Naive thymus-derived CD8-positive, alpha-beta T cell (primary cell): ENCODE results near the gene CARS2. TPM values are rescaled to one million over a fixed set of nuclear protein-coding genes. Genes with fewer than 3 reads are reported as not detected.
"Not testable (repeated sequence)": the region's sequence is repeated elsewhere in the genome, so short reads cannot be mapped to it uniquely, and the experiment has no call there.

Experiments
- ATAC-seq, 2 donors: fragments of 150-1000 bp; cut with Tn5 transposase in 1 of 2; sonication (Bioruptor Pico), chemical (Tn5 transposase) in 1 of 2; 1 replicate in 1 of 2; 2 replicates in 1 of 2; pipeline ENCODE4 v1.10.0; 2021; ENCODE audit warnings: mild to moderate bottlenecking in 2 of 2, moderate library complexity in 2 of 2
- POLR2A ChIA-PET: fragments of 350-600 bp; sonication (Branson Sonifier 250); formaldehyde crosslinking; loops from one replicate; lab custom pipeline; 2021; ENCODE audit warnings: antibody characterized with exemption; lab: Charles Lee
- DNase-seq, 10 donors: peaks; one replicate each; pipeline versions ENCODE4 v3.0.0 to v3.0.0-alpha.2; 2020 to 2022
- H3K27ac Mint-ChIP-seq, 10 donors: one replicate each; pipeline ENCODE4 v1.8.0; 2020 to 2022; ENCODE audit warnings: mild to moderate bottlenecking in 10 of 10, mixed read lengths in 10 of 10, moderate library complexity in 4 of 10, inconsistent platforms in 1 of 10
- H3K27me3 Mint-ChIP-seq, 5 donors: one replicate each; pipeline ENCODE4 v1.8.0; 2021 to 2022; ENCODE audit warnings: mixed read lengths in 5 of 5
- H3K36me3 Mint-ChIP-seq, 3 donors: one replicate each; pipeline ENCODE4 v1.8.0; 2020 to 2022; ENCODE audit warnings: mixed read lengths in 3 of 3, mild to moderate bottlenecking in 2 of 3, inconsistent platforms in 1 of 3
- H3K4me1 Mint-ChIP-seq, 4 donors: one replicate each; pipeline ENCODE4 v1.8.0; 2021 to 2022; ENCODE audit warnings: mixed read lengths in 4 of 4
- H3K4me3 Mint-ChIP-seq, 10 donors: one replicate each; pipeline ENCODE4 v1.8.0; 2020 to 2022; ENCODE audit warnings: mild to moderate bottlenecking in 10 of 10, mixed read lengths in 10 of 10, moderate library complexity in 6 of 10, inconsistent platforms in 1 of 10
- H3K9me3 Mint-ChIP-seq, 9 donors: one replicate each; pipeline ENCODE4 v1.8.0; 2020 to 2022; ENCODE audit warnings: mixed read lengths in 9 of 9, mild to moderate bottlenecking in 3 of 9, inconsistent platforms in 1 of 9, moderate library complexity in 1 of 9
- polyA plus RNA-seq, 3 donors: library from polyadenylated mRNA; unstranded; fragments of 300-500 nt; fragmentation: Illumina TruSeq; gene quantifications; one replicate each; pipeline ENCODE4 v1.2.3, GENCODE V29; 2021
- total RNA-seq, 8 experiments: library from RNA in 2 of 8; stranded (reverse) in 2 of 8; gene quantifications; one replicate each; pipeline ENCODE4 v1.2.3 and lab custom pipeline; 2021 to 2026

Gene CARS2
- total and polyA plus RNA-seq, 5 experiments from 2014 or later = 35.9 to 124 (median 47.1) TPM

DNA sequence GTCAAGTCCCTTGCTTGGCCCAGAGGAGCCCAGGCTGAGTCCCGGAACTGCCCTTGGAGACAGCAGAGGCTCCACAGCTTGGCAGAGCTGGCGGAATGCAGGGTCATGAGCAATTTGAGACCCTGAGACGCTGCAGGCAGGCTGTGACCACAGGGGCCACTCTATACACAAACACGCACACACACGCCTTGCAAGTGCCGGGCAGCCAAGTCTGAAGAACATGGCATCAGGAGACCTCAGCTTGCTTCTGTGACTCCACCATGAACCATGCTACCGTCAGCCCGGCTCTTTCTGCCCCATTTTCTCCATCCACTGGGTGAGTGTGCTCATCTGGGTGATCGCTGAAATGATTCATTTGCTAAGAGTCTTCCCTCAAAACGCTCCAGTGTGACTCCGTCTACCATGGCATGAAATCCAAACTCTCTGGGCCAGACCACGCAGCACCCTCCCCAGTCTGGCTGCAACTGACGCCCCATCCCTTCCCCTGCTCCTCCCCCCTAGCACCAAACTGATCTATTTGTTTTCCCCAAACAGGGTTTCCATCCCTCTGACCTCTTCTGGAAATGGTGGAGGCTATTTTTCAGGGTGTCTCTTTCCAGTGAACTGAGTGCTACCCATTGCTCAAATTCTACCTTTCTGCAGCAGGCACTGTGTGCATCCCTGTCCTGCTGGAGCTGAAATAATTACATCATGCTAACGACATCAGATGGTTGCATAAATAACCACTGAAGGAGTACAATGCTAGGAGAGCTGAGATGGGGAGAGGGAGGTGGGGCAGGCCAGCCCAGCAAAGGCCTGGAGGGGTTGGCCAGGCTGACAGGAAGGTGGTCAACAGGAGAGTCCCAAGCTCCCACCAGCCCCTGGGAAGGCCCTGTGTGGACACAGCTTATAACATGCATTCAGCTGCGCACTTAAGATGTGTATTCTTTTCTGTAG is 3.1 kb downstream of the CARS2 start:
- no peak for DNase-seq
- H3K4me3 Mint-ChIP-seq = peak overlapping the region in 6 of 10 donors; percentile 10 to 67 (median 48)
- no peaks in the 10 kb centered on the region for H3K27me3 Mint-ChIP-seq
- peak overlapping the region in 1 of 10 donors; percentile 52 for H3K27ac Mint-ChIP-seq
- no peak for ATAC-seq
- peaks cover 0 to 52% (median 3%) of the 10 kb centered on the region in 3 donors for H3K36me3 Mint-ChIP-seq
- POLR2A ChIA-PET = interaction anchor here (1.0 to 5.5 kb wide), 3 partner anchors 9 to 87 kb away, joined by 3 to 63 read pairs (median 12); partner anchors contain the start of genes ING1 and NAXD
- H3K4me1 Mint-ChIP-seq = peaks cover 21 to 66% (median 55%) of the 10 kb centered on the region in 4 donors
- no peaks in the 10 kb centered on the region for H3K9me3 Mint-ChIP-seq

DNA sequence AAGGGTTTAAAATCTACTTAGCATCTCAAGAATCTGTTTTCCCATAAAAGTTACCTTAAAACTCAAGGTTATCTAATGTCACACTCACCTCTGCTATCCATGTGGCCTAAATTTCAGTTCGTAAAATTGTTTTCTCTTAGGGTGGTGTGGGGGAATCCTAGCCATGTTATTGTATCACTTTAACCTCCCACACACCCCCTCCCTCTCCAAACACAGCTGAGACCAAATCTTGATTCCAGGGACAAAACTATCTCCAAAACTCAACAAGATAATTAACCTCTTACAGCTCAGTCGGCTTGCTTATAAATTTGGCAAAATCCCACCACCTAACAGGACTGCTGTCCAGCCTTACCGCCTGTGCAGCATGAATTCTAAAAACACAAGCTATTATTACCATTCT is 3.8 kb downstream of the CARS2 start:
- Mint-ChIP-seq H3K27ac (peak overlapping the region in 4 of 10 donors; percentile 9 to 82 (median 70)), H3K36me3 (peaks cover 0 to 60% (median 7%) of the 10 kb centered on the region in 3 donors), H3K9me3 (no peaks in the 10 kb centered on the region), H3K27me3 (no peaks in the 10 kb centered on the region), H3K4me3 (peak overlapping the region in 3 of 10 donors; percentile 7 to 54 (median 43)), H3K4me1 (peaks cover 21 to 70% (median 58%) of the 10 kb centered on the region in 4 donors)
- ATAC-seq (no peak), DNase-seq (no peak)
- POLR2A ChIA-PET = interaction anchor here (1.0 to 5.5 kb wide), 3 partner anchors 10 to 87 kb away, joined by 3 to 63 read pairs (median 12); partner anchors contain the start of genes ING1 and NAXD

GRCh38 chr13:110701061-110701460 is 4.9 kb downstream of the CARS2 start:
- Mint-ChIP-seq H3K36me3 (peaks cover 0 to 70% (median 8%) of the 10 kb centered on the region in 3 donors), H3K27ac (peak overlapping the region in 1 of 10 donors; percentile 37), H3K4me1 (peaks cover 19 to 68% (median 56%) of the 10 kb centered on the region in 4 donors)
- not testable (repeated sequence) for DNase-seq, H3K27me3 Mint-ChIP-seq, H3K9me3 Mint-ChIP-seq, H3K4me3 Mint-ChIP-seq, ATAC-seq
- POLR2A ChIA-PET = interaction anchor here (3.4 kb wide), 1 partner anchor 11 kb away, joined by 12 read pairs; no protein-coding TSS in a partner anchor

GRCh38 chr13:110700641-110701040 is 5.3 kb downstream of the CARS2 start:
- POLR2A ChIA-PET = no interaction called here
- Mint-ChIP-seq H3K27me3 (no peaks in the 10 kb centered on the region), H3K4me3 (no peak overlapping the region), H3K36me3 (peaks cover 0 to 74% (median 8%) of the 10 kb centered on the region in 3 donors), H3K27ac (no peak overlapping the region), H3K9me3 (no peaks in the 10 kb centered on the region), H3K4me1 (peaks cover 19 to 71% (median 56%) of the 10 kb centered on the region in 4 donors)
- DNase-seq (no peak), ATAC-seq (no peak)

DNA sequence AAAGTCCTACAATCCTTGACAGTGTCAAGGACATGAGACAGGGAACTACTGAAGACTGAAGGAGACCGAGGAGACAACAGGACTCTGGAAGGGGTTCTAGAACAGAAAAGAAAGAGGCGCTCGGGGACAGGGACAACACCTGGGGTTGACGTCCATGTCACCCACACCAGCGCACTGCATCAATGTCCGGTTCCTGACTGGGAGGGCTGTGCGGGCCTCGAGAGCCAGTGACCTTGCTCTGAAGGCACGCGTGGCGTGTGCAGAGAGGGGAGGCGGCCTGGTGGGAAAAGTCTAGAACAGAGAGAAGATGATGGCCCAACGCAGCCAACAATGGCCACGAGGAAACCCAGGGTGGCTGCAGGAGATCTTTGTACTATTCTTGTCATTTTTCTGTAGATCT is 5.7 kb downstream of the CARS2 start:
- H3K36me3 Mint-ChIP-seq = peaks cover 0 to 76% (median 8%) of the 10 kb centered on the region in 3 donors
- peaks cover 19 to 70% (median 54%) of the 10 kb centered on the region in 4 donors for H3K4me1 Mint-ChIP-seq
- POLR2A ChIA-PET = no interaction called here
- no peaks in the 10 kb centered on the region for H3K9me3 Mint-ChIP-seq
- ATAC-seq (no peak), DNase-seq (no peak)
- H3K27ac Mint-ChIP-seq = peak overlapping the region in 1 of 10 donors; percentile 34
- H3K27me3 Mint-ChIP-seq = no peaks in the 10 kb centered on the region
- H3K4me3 Mint-ChIP-seq = no peak overlapping the region

DNA sequence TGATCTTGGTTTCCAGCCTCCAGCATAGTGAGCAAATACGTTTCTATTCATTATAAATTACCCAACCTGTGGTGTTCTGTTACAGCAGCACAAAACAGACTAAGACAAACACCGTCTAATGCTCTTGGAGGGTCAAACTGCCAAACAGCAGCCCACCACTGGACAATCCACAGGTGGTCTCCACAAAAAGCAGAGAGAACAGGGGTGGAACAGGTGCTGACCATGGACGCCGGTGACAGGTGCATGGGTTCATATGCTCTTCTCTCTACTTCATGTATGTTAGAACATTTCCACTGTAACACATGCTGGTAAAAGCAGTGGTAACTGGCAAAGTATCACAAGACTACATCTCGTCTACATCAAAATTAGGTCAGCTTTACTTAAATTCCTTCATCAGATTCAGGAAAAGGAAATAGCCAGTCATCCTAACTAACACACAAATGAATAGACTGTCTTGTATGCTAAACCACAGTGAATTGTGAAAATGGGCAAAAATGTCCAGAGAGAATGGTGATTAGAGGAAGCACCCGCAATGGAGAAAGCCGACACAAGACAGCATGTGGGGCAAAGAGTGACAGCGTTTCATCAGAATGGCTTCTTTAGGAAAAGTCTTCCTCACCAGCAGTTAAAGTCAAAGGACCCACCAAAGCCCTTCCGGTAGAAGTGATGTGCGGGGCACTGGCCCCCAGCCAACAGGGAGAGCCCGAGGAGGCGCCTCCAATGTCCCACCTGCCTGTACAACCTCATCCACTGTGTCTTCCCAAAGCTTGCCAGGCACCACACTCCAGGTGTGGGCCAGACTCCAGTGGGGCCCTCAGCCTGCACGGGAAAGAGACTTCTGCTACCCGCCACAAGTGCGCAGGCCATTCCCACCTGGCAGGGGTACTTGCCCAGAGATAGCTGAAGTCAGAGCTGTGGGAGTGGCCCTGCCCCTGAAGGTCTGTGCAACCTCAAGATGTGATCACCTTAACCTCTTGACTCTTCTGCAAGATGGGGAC is 6.5 kb downstream of the CARS2 start:
- peaks cover 0 to 80% (median 8%) of the 10 kb centered on the region in 3 donors for H3K36me3 Mint-ChIP-seq
- no peak for DNase-seq
- ATAC-seq = no peak
- no peak overlapping the region for H3K4me3 Mint-ChIP-seq
- no peaks in the 10 kb centered on the region for H3K9me3 Mint-ChIP-seq
- H3K4me1 Mint-ChIP-seq = peaks cover 19 to 64% (median 51%) of the 10 kb centered on the region in 4 donors
- peak overlapping the region in 1 of 10 donors; percentile 34 for H3K27ac Mint-ChIP-seq
- H3K27me3 Mint-ChIP-seq = no peaks in the 10 kb centered on the region
- POLR2A ChIA-PET = no interaction called here

- Mint-ChIP-seq H3K36me3 (peaks cover 0 to 86% (median 8%) of the 10 kb centered on the region in 3 donors), H3K9me3 (no peaks in the 10 kb centered on the region), H3K4me3 (no peak overlapping the region), H3K4me1 (peaks cover 19 to 62% (median 48%) of the 10 kb centered on the region in 4 donors), H3K27ac (peak overlapping the region in 3 of 10 donors; percentile 7 to 69 (median 63)), H3K27me3 (no peaks in the 10 kb centered on the region)
- POLR2A ChIA-PET = no interaction called here
- ATAC-seq = no peak
- DNase-seq = no peak
Observed at GRCh38 chr13:110698689-110699088, 7.2 kb downstream of the CARS2 start.

- Mint-ChIP-seq H3K9me3 (no peaks in the 10 kb centered on the region), H3K4me1 (peaks cover 16 to 54% (median 43%) of the 10 kb centered on the region in 4 donors), H3K36me3 (peaks cover 0 to 83% (median 8%) of the 10 kb centered on the region in 3 donors), H3K27ac (peak overlapping the region in 2 of 10 donors; percentile 7 to 22), H3K27me3 (no peaks in the 10 kb centered on the region), H3K4me3 (no peak overlapping the region)
- DNase-seq = no peak
- POLR2A ChIA-PET = no interaction called here
- ATAC-seq = no peak
Observed at GRCh38 chr13:110697842-110698241, 8.1 kb downstream of the CARS2 start.

GRCh38 chr13:110696776-110697175 is 9.1 kb downstream of the CARS2 start:
- Mint-ChIP-seq H3K4me1 (peaks cover 10 to 44% (median 34%) of the 10 kb centered on the region in 4 donors), H3K27me3 (no peaks in the 10 kb centered on the region), H3K36me3 (peaks cover 0 to 77% (median 8%) of the 10 kb centered on the region in 3 donors), H3K9me3 (no peaks in the 10 kb centered on the region), H3K4me3 (no peak overlapping the region), H3K27ac (peak overlapping the region in 4 of 10 donors; percentile 38 to 43 (median 41))
- no peak for ATAC-seq
- DNase-seq = no peak
- POLR2A ChIA-PET = no interaction called here

DNA sequence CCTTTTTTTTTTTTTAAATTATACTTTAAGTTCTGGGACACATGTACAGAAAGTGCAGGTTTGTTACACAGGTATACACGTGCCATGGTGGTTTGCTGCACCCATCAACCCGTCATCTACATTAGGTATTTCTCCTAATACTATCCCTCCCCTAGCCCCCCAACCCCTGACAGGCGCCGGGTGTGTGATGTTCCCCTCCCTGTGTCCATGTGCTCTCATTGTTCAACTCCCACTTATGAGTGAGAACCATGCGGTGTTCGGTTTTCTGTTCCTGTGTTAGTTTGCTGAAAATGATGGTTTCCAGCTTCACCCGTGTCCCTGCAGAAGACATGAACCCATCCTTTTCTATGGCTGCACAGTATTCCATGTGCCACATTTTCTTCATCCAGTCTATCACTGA is 10.1 kb downstream of the CARS2 start:
- H3K9me3 Mint-ChIP-seq, ATAC-seq, H3K4me3 Mint-ChIP-seq, H3K27me3 Mint-ChIP-seq, DNase-seq, POLR2A ChIA-PET: not testable (repeated sequence)
- peaks cover 9 to 42% (median 27%) of the 10 kb centered on the region in 4 donors for H3K4me1 Mint-ChIP-seq
- peaks cover 0 to 77% (median 8%) of the 10 kb centered on the region in 3 donors for H3K36me3 Mint-ChIP-seq
- H3K27ac Mint-ChIP-seq = peak overlapping the region in 3 of 10 donors; percentile 6 to 58 (median 24)

DNA sequence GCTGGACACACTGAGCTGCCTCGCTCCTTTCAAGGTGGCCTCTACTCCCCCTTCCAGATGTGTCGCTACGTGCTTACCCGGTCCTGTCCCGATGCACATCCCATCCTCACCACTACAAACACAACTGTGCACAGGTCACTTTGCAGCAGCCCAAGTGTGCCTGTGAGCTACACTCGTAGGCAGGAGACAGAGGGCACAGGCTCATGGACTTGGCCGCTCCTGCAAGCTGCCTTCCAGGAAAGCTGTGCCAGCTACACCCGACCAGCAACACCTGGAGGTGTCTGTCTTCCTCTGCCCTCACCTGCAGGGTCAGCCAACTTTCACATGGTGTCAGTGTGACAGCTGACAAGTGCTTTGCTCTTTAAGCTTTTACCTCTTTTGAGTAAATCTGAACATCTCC is 15.4 kb downstream of the CARS2 start:
- Mint-ChIP-seq H3K27ac (peak overlapping the region in 3 of 10 donors; percentile 4 to 44 (median 15)), H3K9me3 (no peaks in the 10 kb centered on the region), H3K27me3 (no peaks in the 10 kb centered on the region), H3K36me3 (peaks cover 0 to 71% (median 5%) of the 10 kb centered on the region in 3 donors), H3K4me3 (no peak overlapping the region), H3K4me1 (peaks cover 0 to 13% (median 2%) of the 10 kb centered on the region in 4 donors)
- POLR2A ChIA-PET = interaction anchor here (0.6 kb wide), 1 partner anchor 22 kb away, joined by 3 read pairs; no protein-coding TSS in a partner anchor
- no peak for DNase-seq
- ATAC-seq = no peak

GRCh38 chr13:110689711-110690110 is 16.2 kb downstream of the CARS2 start:
- peaks cover 0 to 13% (median 2%) of the 10 kb centered on the region in 4 donors for H3K4me1 Mint-ChIP-seq
- H3K4me3 Mint-ChIP-seq = no peak overlapping the region

More at GRCh38 chr13:110689711-110690110, 16.2 kb downstream of the CARS2 start:
- DNase-seq (no peak), ATAC-seq (no peak)
- Mint-ChIP-seq H3K9me3 (no peaks in the 10 kb centered on the region), H3K27me3 (no peaks in the 10 kb centered on the region), H3K27ac (peak overlapping the region in 1 of 10 donors; percentile 28), H3K36me3 (peaks cover 0 to 74% (median 9%) of the 10 kb centered on the region in 3 donors)
- POLR2A ChIA-PET = no interaction called here
